GM21381 (cell line): ENCODE results near the gene IGLL1.
"Not testable (repeated sequence)": the region's sequence is repeated elsewhere in the genome, so short reads cannot be mapped to it uniquely, and the experiment has no call there.

ENCODE experiments used
- ATAC-seq: cut with Tn5 transposase; IDR thresholded peaks from one replicate; pipeline ENCODE4 v1.9.1; 2021; ENCODE audit warnings: mild to moderate bottlenecking, moderate library complexity; ENCODE audit not compliant: unreplicated experiment

The IGLL1 gene

GRCh38 chr22:23579870-23580575 is at the start of gene IGLL1:
IGLL1 (minus strand) TSS chr22:23580290; CDS start chr22:23580190, 100 bp downstream.
- no peak for ATAC-seq

- ATAC-seq, result not testable (repeated sequence)
These were observed 48.1 kb upstream of the IGLL1 start for GRCh38 chr22:23628056-23628743.

- ATAC-seq, result not testable (repeated sequence)
These were observed 47.4 kb upstream of the IGLL1 start for GRCh38 chr22:23627401-23628055.

- ATAC-seq, result no peak
These were observed 46.3 kb upstream of the IGLL1 start for GRCh38 chr22:23626286-23626975.

GRCh38 chr22:23622634-23623033 is 42.5 kb upstream of the IGLL1 start:
- no peak for ATAC-seq

GRCh38 chr22:23621916-23622315 is 41.8 kb upstream of the IGLL1 start:
- not testable (repeated sequence) for ATAC-seq

GRCh38 chr22:23621082-23621780 is 41.1 kb upstream of the IGLL1 start:
- ATAC-seq, result no peak

- ATAC-seq, result no peak
These were observed 33.3 kb upstream of the IGLL1 start for GRCh38 chr22:23613193-23613972.

- no peak for ATAC-seq
These were observed 30.1 kb upstream of the IGLL1 start for GRCh38 chr22:23609983-23610781.

- no peak for ATAC-seq
These were observed 28.5 kb upstream of the IGLL1 start for GRCh38 chr22:23608583-23608982.

GRCh38 chr22:23606204-23607131 is 26.4 kb upstream of the IGLL1 start:
- no peak for ATAC-seq

GRCh38 chr22:23604939-23605712 is 25.0 kb upstream of the IGLL1 start:
- ATAC-seq, result no peak

GRCh38 chr22:23603266-23603665 is 23.2 kb upstream of the IGLL1 start:
- ATAC-seq, result no peak

- no peak for ATAC-seq
These were observed 18.9 kb upstream of the IGLL1 start for GRCh38 chr22:23598805-23599518.

- ATAC-seq, result not testable (repeated sequence)
These were observed 17.6 kb upstream of the IGLL1 start for GRCh38 chr22:23597576-23598268.

- not testable (repeated sequence) for ATAC-seq
These were observed 15.8 kb upstream of the IGLL1 start for GRCh38 chr22:23595904-23596303.
